ENCODE results near the gene EMX2. TPM values are rescaled to one million over a fixed set of nuclear protein-coding genes. Genes with fewer than 3 reads are reported as not detected.

EMX2 gene
- total RNA-seq, 1 experiment from 2014 or later = not detected

GRCh38 chr10:117562896-117563737 lies 20.6 kb downstream of the EMX2 start:
- H3K4me1 ChIP-seq (ENCODE audit: insufficient read depth, low read length, poor library complexity, severe bottlenecking) = no peaks in the 10 kb centered on the region

GRCh38 chr10:117563780-117564179 lies 21.2 kb downstream of the EMX2 start:
- Histone ChIP-seq H3K36me3 (ENCODE audit: insufficient read depth, low read length, poor library complexity, severe bottlenecking) (no peaks in the 10 kb centered on the region), H3K4me1 (ENCODE audit: insufficient read depth, low read length, poor library complexity, severe bottlenecking) (no peaks in the 10 kb centered on the region), H3K4me3 (ENCODE audit: low read depth, low read length, poor library complexity, severe bottlenecking) (no peak overlapping the region), H3K27ac (ENCODE audit: low read depth, low read length, poor library complexity, severe bottlenecking) (no peak overlapping the region), H3K27me3 (replicated peaks; ENCODE audit: insufficient read depth, low read depth, low read length, poor library complexity) (peaks cover 19% of the 10 kb centered on the region), H3K9me3 (ENCODE audit: low read depth, low read length, poor library complexity, severe bottlenecking) (no peaks in the 10 kb centered on the region)
- no peak for DNase-seq (ENCODE audit: low spot score)
- TF ChIP-seq CTCF (conservative IDR thresholded peaks at IDR 0.05; ENCODE audit: low read depth, low read length) (no peak), EZH2 (IDR thresholded peaks at IDR 0.05; ENCODE audit: borderline replicate concordance, low read depth, low read length, poor library complexity, severe bottlenecking) (no peak)
- ChIA-PET POLR2A (ENCODE audit: low non-redundant PET) (no interaction called here), CTCF (no interaction called here)
- BruUV-seq (replicated peaks) = no TSS peak
- intact Hi-C loops (cut with micrococcal nuclease; ENCODE audit: unreplicated experiment) = no loop called here

More at GRCh38 chr10:117562896-117563737, 20.6 kb downstream of the EMX2 start:
- no TSS peak for BruUV-seq (replicated peaks)
- TF ChIP-seq EZH2 (IDR thresholded peaks at IDR 0.05; ENCODE audit: borderline replicate concordance, low read depth, low read length, poor library complexity, severe bottlenecking) (no peak), CTCF (conservative IDR thresholded peaks at IDR 0.05; ENCODE audit: low read depth, low read length) (no peak)
- H3K27me3 ChIP-seq (replicated peaks; ENCODE audit: insufficient read depth, low read depth, low read length, poor library complexity) = peaks cover 16% of the 10 kb centered on the region
- no peak for DNase-seq (ENCODE audit: low spot score)
- no peaks in the 10 kb centered on the region for H3K9me3 ChIP-seq (ENCODE audit: low read depth, low read length, poor library complexity, severe bottlenecking)
- H3K27ac ChIP-seq (ENCODE audit: low read depth, low read length, poor library complexity, severe bottlenecking) = no peak overlapping the region
- H3K4me3 ChIP-seq (ENCODE audit: low read depth, low read length, poor library complexity, severe bottlenecking) = no peak overlapping the region
- intact Hi-C loops (cut with micrococcal nuclease; ENCODE audit: unreplicated experiment) = no loop called here
- CTCF ChIA-PET = no interaction called here
- POLR2A ChIA-PET (ENCODE audit: low non-redundant PET) = no interaction called here
- H3K36me3 ChIP-seq (ENCODE audit: insufficient read depth, low read length, poor library complexity, severe bottlenecking) = no peaks in the 10 kb centered on the region

- Histone ChIP-seq H3K27ac (ENCODE audit: low read depth, low read length, poor library complexity, severe bottlenecking) (no peak overlapping the region), H3K27me3 (replicated peaks; ENCODE audit: insufficient read depth, low read depth, low read length, poor library complexity) (peaks cover 29% of the 10 kb centered on the region), H3K4me3 (ENCODE audit: low read depth, low read length, poor library complexity, severe bottlenecking) (no peak overlapping the region), H3K4me1 (ENCODE audit: insufficient read depth, low read length, poor library complexity, severe bottlenecking) (no peaks in the 10 kb centered on the region), H3K36me3 (ENCODE audit: insufficient read depth, low read length, poor library complexity, severe bottlenecking) (no peaks in the 10 kb centered on the region), H3K9me3 (ENCODE audit: low read depth, low read length, poor library complexity, severe bottlenecking) (no peaks in the 10 kb centered on the region)
- no TSS peak for BruUV-seq (replicated peaks)
- intact Hi-C loops (cut with micrococcal nuclease; ENCODE audit: unreplicated experiment) = no loop called here
- ChIA-PET CTCF (no interaction called here), POLR2A (ENCODE audit: low non-redundant PET) (no interaction called here)
- TF ChIP-seq CTCF (conservative IDR thresholded peaks at IDR 0.05; ENCODE audit: low read depth, low read length) (no peak), EZH2 (IDR thresholded peaks at IDR 0.05; ENCODE audit: borderline replicate concordance, low read depth, low read length, poor library complexity, severe bottlenecking) (no peak)
- no peak for DNase-seq (ENCODE audit: low spot score)
These were observed 22.5 kb downstream of the EMX2 start for GRCh38 chr10:117565068-117565467.
